Tibial nerve (tissue), 4 donors: Measurements from ENCODE around the gene C3orf18. TPM values are rescaled to one million over a fixed set of nuclear protein-coding genes. Genes with fewer than 3 reads are reported as not detected.
A peak's percentile ranks its signal among the peaks of the same experiment; 100 is the strongest.

ENCODE experiments used
- DNase-seq, 2 donors: peaks; one replicate each; pipeline ENCODE4 v3.0.0-alpha.2; 2019; ENCODE audit warnings: low spot score in 2 of 2
- H3K27ac ChIP-seq, 4 donors: fragments of 200-600 bp; sonication (generic) in 3 of 4; one replicate each; pipeline ENCODE4 v1.5.1; 2017 to 2019; ENCODE audit warnings: mild to moderate bottlenecking in 1 of 4
- H3K27me3 ChIP-seq, 2 donors: fragments of 200-600 bp; sonication (generic) in 1 of 2; one replicate each; pipeline versions ENCODE4 v1.5.1 to v1.6.0; 2017 to 2019
- H3K36me3 ChIP-seq, 3 donors: fragments of 200-600 bp; sonication (generic); one replicate each; pipeline ENCODE4 v1.5.1; 2018 to 2019
- H3K4me1 ChIP-seq, 4 donors: fragments of 200-600 bp; sonication (generic) in 3 of 4; one replicate each; pipeline ENCODE4 v1.5.1; 2017 to 2019
- H3K4me3 ChIP-seq, 4 donors: fragments of 200-600 bp; sonication (generic) in 3 of 4; one replicate each; pipeline ENCODE4 v1.5.1; 2017 to 2019; ENCODE audit warnings: mild to moderate bottlenecking in 1 of 4, moderate library complexity in 1 of 4
- H3K9me3 ChIP-seq, 4 donors: fragments of 200-600 bp; sonication (generic) in 3 of 4; one replicate each; pipeline ENCODE4 v1.5.1; 2017 to 2019
- EP300 ChIP-seq, 2 donors: sonication (generic); formaldehyde crosslinking; IDR thresholded peaks; one replicate each; pipeline ENCODE4 v1.6.1; 2017; ENCODE audit warnings: antibody characterized with exemption in 2 of 2, mild to moderate bottlenecking in 1 of 2
- POLR2A ChIP-seq, 2 donors: fragments of 450-650 bp; IDR thresholded peaks; one replicate each; pipeline ENCODE4 v1.6.1; 2017; ENCODE audit warnings: antibody characterized with exemption in 2 of 2, mild to moderate bottlenecking in 2 of 2, moderate library complexity in 2 of 2
- WGBS, 2 donors: methylation state at CpG; one replicate each; pipeline ENCODE4 v1.1.5; 2018; 5-methylcytosine and 5-hydroxymethylcytosine counted together
- total RNA-seq, 4 donors: library from RNA; depleted of rRNA; stranded (reverse); fragments of >200 nt; gene quantifications; one replicate each; pipeline ENCODE4 v1.1.0, GENCODE V29; 2016
- TF ChIP-seq, protein P1 (sequence below), 5 experiments: fragments of 200-600 bp in 3 of 5; fragments of 450-650 bp in 2 of 5; sonication (generic) in 3 of 5; IDR thresholded peaks; one replicate each; pipeline ENCODE4 v1.5.1; 2016 to 2019; ENCODE audit warnings: antibody characterized with exemption in 5 of 5, mild to moderate bottlenecking in 3 of 5, moderate library complexity in 2 of 5

C3orf18 gene
- total RNA-seq, 4 donors from 2014 or later, result 12.2 to 21.1 (median 19.1) TPM

DNA sequence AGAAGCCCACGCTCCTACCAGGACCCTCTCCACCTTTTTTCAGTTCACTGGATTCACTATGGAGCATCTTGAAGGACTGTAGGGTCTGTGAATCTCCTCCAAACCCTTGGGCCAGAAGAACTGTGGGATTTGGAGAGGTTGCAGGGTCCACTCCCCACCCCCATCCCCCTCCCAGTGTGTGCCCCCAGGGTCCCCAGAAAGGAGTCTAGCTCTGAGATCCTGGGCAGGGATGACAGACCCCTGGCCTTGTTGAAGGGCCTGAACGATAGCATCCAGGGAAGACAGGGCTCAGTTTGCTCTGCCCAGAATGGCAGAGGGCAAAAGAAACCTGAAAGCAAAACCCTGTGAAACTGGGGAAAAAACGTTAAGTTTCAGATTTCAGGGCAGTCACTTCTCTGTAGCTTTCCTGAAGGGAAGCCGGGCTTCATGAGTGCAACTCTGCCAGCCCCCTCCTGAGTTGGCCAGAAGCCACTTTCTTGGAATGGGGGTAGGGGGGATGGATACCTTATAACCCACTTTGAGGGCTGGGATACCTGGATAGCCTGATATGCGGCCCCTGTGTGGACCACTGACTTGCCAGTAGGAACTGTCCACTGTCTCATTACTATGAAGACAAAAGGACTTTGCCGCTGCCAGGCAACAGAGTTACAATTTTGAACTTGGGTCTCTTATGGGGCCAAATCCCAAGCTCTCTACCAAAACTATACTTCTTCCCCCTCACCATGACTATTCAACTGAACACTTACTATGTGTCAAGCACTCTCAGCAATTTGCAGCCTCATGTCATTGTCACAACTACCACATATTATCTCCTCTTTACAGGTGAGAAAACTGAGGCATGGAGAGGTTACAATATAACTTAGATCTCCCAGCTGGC, 45.7 kb upstream of the C3orf18 start:
- Histone ChIP-seq H3K36me3 (peaks cover 0 to 2% (median 0%) of the 10 kb centered on the region in 3 donors), H3K9me3 (no peaks in the 10 kb centered on the region), H3K27me3 (no peaks in the 10 kb centered on the region), H3K4me3 (no peak overlapping the region), H3K4me1 (peaks cover 0 to 74% (median 30%) of the 10 kb centered on the region in 4 donors), H3K27ac (peak overlapping the region in 3 of 4 donors; percentile 44 to 86 (median 84))
- 65 to 72% methylated on average over 6 of the region's 6 CpGs for WGBS, 2 donors
- DNase-seq, result no peak
- TF ChIP-seq, protein P1, sequence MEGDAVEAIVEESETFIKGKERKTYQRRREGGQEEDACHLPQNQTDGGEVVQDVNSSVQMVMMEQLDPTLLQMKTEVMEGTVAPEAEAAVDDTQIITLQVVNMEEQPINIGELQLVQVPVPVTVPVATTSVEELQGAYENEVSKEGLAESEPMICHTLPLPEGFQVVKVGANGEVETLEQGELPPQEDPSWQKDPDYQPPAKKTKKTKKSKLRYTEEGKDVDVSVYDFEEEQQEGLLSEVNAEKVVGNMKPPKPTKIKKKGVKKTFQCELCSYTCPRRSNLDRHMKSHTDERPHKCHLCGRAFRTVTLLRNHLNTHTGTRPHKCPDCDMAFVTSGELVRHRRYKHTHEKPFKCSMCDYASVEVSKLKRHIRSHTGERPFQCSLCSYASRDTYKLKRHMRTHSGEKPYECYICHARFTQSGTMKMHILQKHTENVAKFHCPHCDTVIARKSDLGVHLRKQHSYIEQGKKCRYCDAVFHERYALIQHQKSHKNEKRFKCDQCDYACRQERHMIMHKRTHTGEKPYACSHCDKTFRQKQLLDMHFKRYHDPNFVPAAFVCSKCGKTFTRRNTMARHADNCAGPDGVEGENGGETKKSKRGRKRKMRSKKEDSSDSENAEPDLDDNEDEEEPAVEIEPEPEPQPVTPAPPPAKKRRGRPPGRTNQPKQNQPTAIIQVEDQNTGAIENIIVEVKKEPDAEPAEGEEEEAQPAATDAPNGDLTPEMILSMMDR (IDR thresholded peaks at IDR 0.05), result no peak

DNA sequence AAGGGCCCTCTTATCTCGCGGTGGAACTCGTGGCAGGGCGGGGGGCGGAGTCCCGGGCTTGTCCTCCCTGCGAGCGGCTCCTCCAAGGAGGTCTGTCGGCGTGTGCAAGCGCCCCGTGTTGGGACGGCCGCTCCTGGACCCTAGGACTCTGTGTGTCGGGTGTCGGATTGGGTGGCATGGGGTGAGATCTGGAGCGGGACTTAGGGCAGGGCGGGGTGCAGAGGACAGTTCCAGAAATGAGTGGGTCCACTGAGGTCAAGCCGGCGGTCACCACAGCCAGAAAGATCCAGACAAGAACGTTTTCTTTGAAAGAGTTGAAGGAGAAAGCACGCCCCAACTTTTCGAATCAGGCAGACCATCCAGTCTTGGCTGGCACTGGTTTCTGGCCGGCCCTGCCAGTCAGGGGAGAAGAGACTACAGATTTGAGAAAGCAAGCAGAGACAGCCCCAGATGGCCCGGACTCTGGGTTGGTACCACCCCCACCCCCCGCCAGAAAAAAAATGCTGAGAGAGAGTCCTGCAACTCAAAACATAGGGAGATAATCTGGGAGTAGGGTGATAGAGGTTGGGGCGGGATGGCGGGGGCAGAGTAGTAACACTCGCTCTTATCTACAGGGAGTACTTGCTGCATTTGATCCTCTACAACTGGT, 44.8 kb upstream of the C3orf18 start:
- peak overlapping the region; percentile 46 to 67 (median 54) for H3K4me3 ChIP-seq
- 6 to 9% methylated on average over 19 to 26 of the region's 29 CpGs for WGBS, 2 donors
- no peak for DNase-seq
- H3K36me3 ChIP-seq, result peaks cover 0 to 11% (median 0%) of the 10 kb centered on the region in 3 donors
- H3K9me3 ChIP-seq, result no peaks in the 10 kb centered on the region
- H3K27ac ChIP-seq, result peak overlapping the region; percentile 44 to 86 (median 83)
- TF ChIP-seq, protein P1 (IDR thresholded peaks at IDR 0.05), result peak in 1 of 5 experiments; percentile 5
- TF ChIP-seq POLR2A (IDR thresholded peaks at IDR 0.05) (peak in 1 of 2 donors; percentile 27), EP300 (IDR thresholded peaks at IDR 0.05) (no peak)
- H3K27me3 ChIP-seq, result no peaks in the 10 kb centered on the region
- peaks cover 0 to 74% (median 25%) of the 10 kb centered on the region in 4 donors for H3K4me1 ChIP-seq

DNA sequence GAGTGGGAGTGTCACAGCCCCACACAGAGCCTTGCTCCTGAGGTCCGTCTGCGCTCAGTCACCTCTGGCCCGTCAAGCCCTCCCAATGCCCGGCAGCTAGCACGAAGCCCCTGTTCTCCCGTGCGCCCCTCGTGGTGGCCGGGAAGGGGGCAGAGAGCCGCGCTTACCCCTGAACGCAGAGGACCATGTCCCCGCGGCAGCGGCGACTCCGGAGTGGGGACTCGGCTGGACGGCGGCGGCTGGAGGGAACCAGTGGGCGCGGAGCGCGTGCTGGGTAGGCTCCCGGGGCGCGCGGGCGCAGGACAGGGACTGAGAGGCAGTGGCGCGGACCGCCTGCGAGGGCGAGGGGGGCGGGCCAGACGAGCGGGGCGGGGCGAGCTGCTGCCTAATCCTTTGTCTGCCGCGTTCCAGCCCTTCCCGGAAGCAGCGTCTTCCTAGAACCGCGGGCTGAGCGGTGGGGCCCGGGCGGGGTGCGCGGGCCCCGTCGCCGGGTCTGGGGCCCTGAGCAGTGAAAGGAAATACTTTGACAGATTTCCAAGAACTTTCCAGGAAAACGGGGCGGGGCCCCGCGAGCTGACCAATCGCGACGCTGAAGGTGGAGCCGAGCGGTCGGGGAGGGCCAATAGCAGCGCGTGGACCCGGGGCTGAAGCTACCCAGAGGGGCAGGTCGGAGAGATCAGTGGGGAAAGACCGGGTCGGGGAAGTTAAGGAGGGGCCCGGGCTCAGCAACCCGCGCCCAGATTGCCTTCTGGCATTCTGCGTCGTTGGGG, 44.1 kb upstream of the C3orf18 start, which contains the start of gene CISH:
TSS of gene CISH (minus strand) at position 311 of the 770 bp plus-strand sequence. CDS start at position 187, 124 bp downstream.
- DNase-seq, result peak; percentile 89 to 90
- Histone ChIP-seq H3K4me3 (peak within 1 kb of the TSS; percentile 46 to 67 (median 54)), H3K27me3 (no peaks in the 10 kb centered on the region), H3K9me3 (no peaks in the 10 kb centered on the region), H3K27ac (peak within 1 kb of the TSS; percentile 44 to 86 (median 83)), H3K4me1 (peaks cover 0 to 79% (median 25%) of the 10 kb centered on the region in 4 donors), H3K36me3 (peaks cover 0 to 18% (median 0%) of the 10 kb centered on the region in 3 donors)
- WGBS, 2 donors, result 1% methylated on average over 19 to 52 of the region's 75 CpGs
- peak; percentile 70 to 77 for TF ChIP-seq POLR2A (IDR thresholded peaks at IDR 0.05)
- TF ChIP-seq, protein P1 (IDR thresholded peaks at IDR 0.05), result peak in 4 of 5 experiments; percentile 14 to 49 (median 36)
- peak; percentile 76 to 92 for TF ChIP-seq EP300 (IDR thresholded peaks at IDR 0.05)

DNA sequence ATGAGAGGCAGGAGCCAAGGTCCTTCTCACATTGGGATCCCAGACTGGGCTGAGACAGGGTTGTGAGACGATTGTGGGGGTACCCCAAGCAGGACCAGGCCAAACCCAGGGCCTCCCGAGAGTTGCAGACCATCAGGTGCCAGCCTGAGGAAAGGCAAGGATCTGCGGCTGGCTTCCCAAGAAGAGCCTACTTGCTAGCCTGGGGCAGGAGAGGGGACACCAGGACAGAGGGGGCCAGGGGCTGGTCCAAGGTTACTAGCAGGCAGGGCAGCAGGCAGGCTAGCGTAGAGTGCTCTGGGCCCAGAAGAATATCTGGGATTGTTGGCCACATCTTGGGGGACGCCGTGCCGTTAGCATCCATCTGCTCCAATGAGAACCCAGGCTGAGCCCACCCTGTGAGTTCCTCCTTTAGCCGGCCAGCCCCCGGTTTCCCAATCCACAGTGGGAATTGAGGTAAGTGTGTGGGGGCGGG, 43.5 kb upstream of the C3orf18 start:
- peaks cover 0 to 24% (median 0%) of the 10 kb centered on the region in 3 donors for H3K36me3 ChIP-seq
- H3K4me3 ChIP-seq, result peak overlapping the region; percentile 46 to 67 (median 54)
- DNase-seq, result no peak
- peaks cover 0 to 78% (median 26%) of the 10 kb centered on the region in 4 donors for H3K4me1 ChIP-seq
- no peaks in the 10 kb centered on the region for H3K27me3 ChIP-seq
- H3K9me3 ChIP-seq, result no peaks in the 10 kb centered on the region
- TF ChIP-seq POLR2A (IDR thresholded peaks at IDR 0.05), result no peak
- TF ChIP-seq, protein P1 (IDR thresholded peaks at IDR 0.05), result no peak
- no peak for TF ChIP-seq EP300 (IDR thresholded peaks at IDR 0.05)
- H3K27ac ChIP-seq, result peak overlapping the region; percentile 44 to 86 (median 83)
- WGBS, 2 donors, result 12 to 16% methylated on average over 10 of the region's 10 CpGs
